Fibroblast of the aortic adventitia (primary cell): ENCODE results near the gene KLK15. TPM values are rescaled to one million over a fixed set of nuclear protein-coding genes. Genes with fewer than 3 reads are reported as not detected.

Experiments used
- DNase-seq: peaks from one replicate; pipeline ENCODE4 v3.0.0-alpha.2; 2010; ENCODE audit warnings: low read depth
- H3K4me3 ChIP-seq: 2 replicates; pipeline ENCODE4 v1.5.1; 2011; ENCODE audit warnings: low read depth, mild to moderate bottlenecking, control low read depth, low read length, moderate library complexity
- CTCF ChIP-seq: IDR thresholded peaks from 2 replicates; pipeline ENCODE4 v1.5.1; 2011; ENCODE audit warnings: mild to moderate bottlenecking, low read length, control low read depth, inconsistent platforms; ENCODE audit not compliant: insufficient read depth
- total RNA-seq: library from RNA; depleted of rRNA; stranded (reverse); fragments of >200 nt; gene quantifications from 2 replicates; pipeline ENCODE4 v1.2.3, GENCODE V29; 2012; ENCODE audit warnings: low replicate concordance

KLK15 gene
- total RNA-seq: not detected in 2 replicates

GRCh38 chr19:50833117-50833801, at the start of gene KLK15:
Gene KLK15, minus strand, starts transcription at chr19:50833574. Its CDS starts 2,082 bp downstream, at chr19:50831492.
- no peak within 1 kb of the TSS for H3K4me3 ChIP-seq
- TF ChIP-seq CTCF: no peak
- no peak for DNase-seq

- DNase-seq: no peak
- no peak overlapping the region for H3K4me3 ChIP-seq
- no peak for TF ChIP-seq CTCF
These were observed 48.8 kb upstream of the KLK15 start for GRCh38 chr19:50882188-50882587.

DNA sequence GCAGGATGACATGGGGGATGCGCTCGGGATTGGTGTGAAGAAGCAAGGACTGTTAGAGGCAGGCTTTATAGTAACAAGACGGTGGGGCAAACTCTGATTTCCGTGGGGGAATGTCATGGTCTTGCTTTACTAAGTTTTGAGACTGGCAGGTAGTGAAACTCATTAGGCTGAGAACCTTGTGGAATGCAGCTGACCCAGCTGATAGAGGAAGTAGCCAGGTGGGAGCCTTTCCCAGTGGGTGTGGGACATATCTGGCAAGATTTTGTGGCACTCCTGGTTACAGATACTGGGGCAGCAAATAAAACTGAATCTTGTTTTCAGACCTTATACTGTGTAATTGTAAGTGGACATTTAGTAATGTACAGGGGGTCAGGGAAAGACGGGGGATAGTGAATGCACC, 46.9 kb upstream of the KLK15 start:
- no peak for DNase-seq
- H3K4me3 ChIP-seq: no peak overlapping the region
- TF ChIP-seq CTCF: no peak

GRCh38 chr19:50878851-50879250, 45.5 kb upstream of the KLK15 start:
- TF ChIP-seq CTCF: no peak
- no peak for DNase-seq
- no peak overlapping the region for H3K4me3 ChIP-seq

DNA sequence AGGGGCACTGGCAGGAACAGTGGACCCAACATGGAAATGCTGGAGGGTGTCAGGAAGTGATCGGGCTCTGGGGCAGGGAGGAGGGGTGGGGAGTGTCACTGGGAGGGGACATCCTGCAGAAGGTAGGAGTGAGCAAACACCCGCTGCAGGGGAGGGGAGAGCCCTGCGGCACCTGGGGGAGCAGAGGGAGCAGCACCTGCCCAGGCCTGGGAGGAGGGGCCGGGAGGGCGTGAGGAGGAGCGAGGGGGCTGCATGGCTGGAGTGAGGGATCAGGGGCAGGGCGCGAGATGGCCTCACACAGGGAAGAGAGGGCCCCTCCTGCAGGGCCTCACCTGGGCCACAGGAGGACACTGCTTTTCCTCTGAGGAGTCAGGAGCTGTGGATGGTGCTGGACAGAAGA, 44.0 kb upstream of the KLK15 start:
- H3K4me3 ChIP-seq: no peak overlapping the region
- no peak for TF ChIP-seq CTCF
- no peak for DNase-seq

DNA sequence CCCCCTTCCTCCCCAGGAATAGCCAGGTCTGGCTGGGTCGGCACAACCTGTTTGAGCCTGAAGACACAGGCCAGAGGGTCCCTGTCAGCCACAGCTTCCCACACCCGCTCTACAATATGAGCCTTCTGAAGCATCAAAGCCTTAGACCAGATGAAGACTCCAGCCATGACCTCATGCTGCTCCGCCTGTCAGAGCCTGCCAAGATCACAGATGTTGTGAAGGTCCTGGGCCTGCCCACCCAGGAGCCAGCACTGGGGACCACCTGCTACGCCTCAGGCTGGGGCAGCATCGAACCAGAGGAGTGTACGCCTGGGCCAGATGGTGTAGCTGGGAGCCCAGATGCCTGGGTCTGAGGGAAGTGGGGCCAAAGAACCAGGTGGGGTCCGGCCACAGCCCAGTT, 43.1 kb upstream of the KLK15 start:
- no peak for DNase-seq
- H3K4me3 ChIP-seq: no peak overlapping the region
- no peak for TF ChIP-seq CTCF

DNA sequence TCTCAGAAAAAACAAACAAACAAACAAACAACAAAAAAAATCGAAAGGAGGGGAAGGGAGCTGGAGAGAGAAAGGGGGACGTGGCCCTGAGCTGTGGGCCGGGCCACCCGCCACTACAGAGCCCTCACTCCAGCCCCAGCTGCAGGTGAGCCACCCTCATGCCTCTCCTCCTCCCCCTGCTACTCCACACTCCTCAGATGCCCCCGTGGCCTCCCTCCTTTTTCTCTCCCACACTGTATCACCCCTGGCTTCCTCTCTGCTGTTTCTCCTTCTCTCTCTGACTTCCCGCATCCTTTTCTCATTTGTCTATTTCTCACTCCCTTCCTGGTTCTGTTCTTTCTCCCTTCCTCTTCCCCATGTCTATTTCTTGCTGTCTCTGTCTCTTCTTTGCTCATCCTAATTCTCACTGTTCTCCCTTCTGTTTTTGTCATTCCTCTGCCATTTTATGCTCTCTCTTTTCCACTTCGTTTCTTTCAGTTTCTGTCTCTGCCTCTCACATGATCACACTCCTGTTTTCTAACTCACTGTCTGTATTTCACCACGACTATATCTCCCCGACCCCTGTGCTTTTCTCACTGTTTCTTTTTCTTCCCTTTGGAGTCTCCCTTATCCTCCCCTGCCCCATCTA, 42.5 kb upstream of the KLK15 start:
- DNase-seq: no peak
- H3K4me3 ChIP-seq: no peak overlapping the region
- no peak for TF ChIP-seq CTCF
